HG02938 (cell line): ENCODE results near the gene C16orf89.
"Not testable (repeated sequence)": the region's sequence is repeated elsewhere in the genome, so short reads cannot be mapped to it uniquely, and the experiment has no call there.

Experiments used
- ATAC-seq: cut with Tn5 transposase; IDR thresholded peaks from one replicate; pipeline ENCODE4 v1.9.1; 2021; ENCODE audit warnings: mild to moderate bottlenecking, moderate library complexity; ENCODE audit not compliant: unreplicated experiment

Gene C16orf89

GRCh38 chr16:5062051-5062450, 3.7 kb downstream of the C16orf89 start:
- ATAC-seq: no peak

DNA sequence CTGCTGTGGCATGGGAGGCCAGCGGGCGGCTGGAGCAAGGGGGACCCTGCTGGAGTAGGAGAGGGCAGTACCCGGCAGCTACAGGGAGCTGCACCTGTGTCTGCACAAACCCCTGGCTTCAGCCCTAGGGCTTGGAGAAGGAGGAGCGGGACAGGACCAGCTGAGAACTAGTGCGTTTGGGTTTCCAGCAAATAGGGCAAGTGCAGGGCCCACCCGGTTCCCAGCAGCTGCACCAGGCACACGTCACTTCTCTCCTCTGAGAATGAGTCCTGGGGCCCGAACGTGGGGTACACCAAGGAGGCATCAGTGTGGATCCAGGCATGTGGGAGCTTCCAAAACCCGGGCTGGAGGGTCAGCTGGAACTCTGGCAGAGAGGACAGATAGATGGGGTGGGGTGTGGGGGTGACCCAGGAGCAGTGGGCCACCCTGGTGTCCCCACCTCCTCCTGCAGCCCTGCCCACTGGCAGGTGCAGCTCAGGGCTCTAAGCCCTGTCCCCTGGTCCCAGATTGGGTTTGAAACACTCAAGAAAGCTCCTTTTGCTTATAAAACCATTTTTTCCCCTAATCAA, 5.6 kb downstream of the C16orf89 start:
- no peak for ATAC-seq

- no peak for ATAC-seq
Measured at GRCh38 chr16:5059386-5060072, 6.2 kb downstream of the C16orf89 start.

DNA sequence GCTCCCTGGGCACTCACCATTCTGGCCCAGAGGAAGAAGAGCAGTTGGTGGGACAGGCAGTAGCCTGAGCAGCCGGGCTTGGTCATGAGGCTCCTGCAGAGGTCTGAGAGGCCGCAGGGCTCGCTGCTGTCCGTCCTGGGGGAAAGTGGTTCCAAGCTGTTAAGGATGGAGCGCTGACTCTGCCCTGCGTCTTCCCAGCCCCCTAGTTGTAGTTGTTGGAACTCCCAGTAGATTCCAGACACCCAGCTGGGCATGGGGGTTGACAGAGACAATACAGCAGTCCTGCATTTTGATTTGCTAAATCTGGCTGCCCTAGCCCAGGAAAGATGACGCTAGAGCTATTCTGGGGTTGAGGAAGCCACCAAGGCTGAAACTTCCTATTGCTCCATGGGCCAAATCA, 7.3 kb downstream of the C16orf89 start:
- no peak for ATAC-seq

GRCh38 chr16:5056352-5056751, 9.4 kb downstream of the C16orf89 start:
- no peak for ATAC-seq

DNA sequence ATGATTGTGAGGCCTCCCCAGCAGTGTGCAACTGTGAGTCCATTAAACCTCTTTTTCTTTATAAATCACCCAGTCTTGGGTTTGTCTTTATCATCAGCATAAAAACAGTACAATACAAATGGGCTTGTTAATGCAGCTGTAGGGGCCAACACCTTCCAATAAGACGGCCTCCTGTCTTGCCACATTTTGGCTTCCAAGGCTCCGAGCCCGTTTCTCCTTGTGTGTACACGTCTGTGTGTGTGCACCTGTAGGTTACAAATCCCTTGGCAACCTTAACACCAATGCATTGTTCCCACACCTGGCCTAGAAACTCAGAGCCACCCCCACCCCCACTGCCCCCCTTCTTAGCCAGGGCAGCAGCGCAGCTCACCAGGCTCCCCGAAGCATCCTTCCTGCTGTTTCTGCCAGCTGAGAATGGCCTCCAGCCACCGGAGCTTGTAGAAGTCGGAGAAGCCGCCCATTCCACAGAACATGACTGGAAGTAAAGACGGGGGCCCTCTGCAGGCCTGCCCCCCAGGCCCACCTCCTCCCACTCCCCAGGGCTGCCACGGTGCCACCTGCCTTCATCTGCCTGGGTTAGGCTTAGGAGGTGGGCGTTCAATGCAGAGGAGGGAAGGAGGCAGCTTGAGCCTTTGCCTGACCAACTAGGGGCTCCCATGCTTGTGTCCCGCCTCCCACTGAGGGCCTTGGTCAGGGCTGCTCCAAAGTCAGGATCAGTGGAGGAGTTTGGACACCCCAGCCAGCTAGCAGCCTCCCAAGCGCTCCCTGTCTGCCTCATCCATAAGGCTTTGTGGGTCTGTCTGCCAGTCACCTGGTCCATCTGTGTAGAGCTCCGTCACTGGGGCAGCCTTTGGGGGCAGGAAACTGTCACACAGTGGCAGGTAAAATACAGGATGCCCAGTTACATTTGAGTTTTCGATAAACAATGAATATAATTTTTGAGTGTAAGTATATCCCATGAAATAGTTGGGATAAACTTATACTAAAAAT, 10.6 kb downstream of the C16orf89 start:
- ATAC-seq: no peak

GRCh38 chr16:5046914-5047313, 18.8 kb downstream of the C16orf89 start:
- ATAC-seq: no peak

DNA sequence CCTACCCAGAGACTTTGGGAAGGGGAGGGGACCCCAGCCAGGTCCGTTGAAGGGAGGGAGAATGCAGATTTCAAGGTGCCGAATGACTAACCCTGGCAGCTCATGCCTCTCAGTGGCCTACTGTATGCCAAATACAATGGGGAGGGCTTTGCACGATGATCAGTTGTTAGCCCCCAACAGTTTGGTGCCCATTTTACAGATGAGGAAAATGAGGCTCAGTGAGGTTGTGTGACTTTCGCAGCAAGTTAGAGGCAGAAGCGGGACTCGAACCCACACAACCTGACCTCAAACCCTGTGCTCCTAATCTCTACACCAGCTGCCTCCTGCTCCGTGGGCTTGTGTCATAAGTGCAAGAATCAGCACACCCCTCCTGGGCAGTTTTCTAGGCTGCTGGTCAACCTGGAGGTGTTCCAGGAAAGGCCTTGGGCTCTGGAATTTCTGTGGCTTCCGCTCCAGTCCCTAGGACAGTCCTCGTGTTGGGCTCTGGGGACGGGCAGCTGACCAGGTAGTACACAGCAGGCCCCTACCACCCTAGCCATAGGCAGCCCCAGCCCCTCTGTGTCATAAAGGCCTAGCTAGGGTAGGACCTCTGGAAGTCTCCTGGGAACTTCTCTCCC, 20.1 kb downstream of the C16orf89 start:
- ATAC-seq: no peak

- not testable (repeated sequence) for ATAC-seq
Measured at GRCh38 chr16:5044581-5044980, 21.2 kb downstream of the C16orf89 start.

- ATAC-seq: no peak
Measured at GRCh38 chr16:5044011-5044540, 21.7 kb downstream of the C16orf89 start.

DNA sequence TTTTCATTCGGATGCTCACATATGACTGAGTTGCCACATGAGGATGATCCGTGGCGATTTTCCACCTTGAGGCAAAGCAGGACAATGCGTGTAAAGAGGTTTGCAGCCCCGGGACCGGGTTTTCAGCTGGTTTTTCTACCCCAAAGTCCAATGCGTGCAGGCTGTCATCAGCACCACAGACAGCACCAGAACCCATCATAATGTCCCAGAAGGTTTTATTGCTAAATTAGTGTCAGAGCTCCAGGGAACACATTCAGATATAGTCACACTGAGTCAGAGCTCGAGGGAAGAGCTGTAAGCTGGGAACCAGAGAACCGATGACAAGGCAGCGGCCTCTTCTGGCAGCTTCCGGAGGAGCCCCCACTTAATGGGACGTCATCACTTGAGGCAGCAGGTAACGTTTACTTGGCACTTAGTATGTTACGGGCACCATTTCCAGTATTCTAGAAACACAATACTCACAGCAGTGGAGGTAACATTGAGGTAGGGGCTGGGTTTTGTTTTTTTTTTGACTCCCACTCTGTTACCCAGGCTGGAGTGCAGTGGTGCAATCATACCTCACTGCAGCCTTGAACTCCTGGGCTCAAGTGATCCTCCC, 23.1 kb downstream of the C16orf89 start:
- ATAC-seq: no peak

DNA sequence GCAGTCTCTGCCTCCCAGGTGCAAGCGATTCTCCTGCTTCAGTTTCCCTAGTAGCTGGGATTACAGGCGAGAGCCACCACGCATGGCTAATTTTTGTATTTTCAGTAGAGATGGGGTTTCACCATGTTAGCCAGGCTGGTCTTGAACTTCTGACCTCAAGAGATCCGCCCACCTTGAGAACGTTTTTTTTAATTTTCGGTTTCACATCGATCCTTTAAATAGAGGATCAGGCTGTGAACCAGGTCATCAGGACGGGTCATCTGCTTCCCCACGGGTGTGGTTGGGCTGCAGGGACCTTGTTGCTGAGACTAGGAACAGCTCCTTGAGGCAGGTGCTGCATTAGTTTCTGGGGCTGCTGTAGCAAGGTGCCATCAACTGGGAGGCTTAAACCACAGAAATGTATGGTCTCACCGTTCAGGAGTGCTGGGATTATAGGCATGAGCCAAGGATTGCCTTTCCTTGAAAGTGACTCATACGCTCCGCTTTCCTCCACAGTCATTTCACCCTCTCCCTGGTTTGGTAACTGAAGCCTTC, 24.1 kb downstream of the C16orf89 start:
- ATAC-seq: peak; percentile 82

GRCh38 chr16:5040451-5040850, 25.3 kb downstream of the C16orf89 start:
- no peak for ATAC-seq

GRCh38 chr16:5036228-5037156, 29.3 kb downstream of the C16orf89 start:
- ATAC-seq: no peak

DNA sequence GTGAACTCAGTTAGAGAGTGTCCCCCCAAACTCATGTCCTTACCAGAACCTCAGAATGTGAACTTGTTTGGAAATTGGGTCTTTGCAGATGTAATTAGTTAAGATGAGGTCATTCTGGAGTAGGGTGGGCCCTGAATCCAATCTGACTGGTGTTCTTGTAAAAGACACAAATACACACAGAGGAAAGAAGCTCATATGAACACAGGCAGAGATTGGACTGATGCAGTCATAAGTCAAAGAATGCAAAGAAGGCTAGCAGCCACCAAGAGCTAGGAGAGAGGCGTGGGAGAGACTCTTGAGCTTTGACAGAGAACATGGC, 29.9 kb downstream of the C16orf89 start:
- no peak for ATAC-seq

DNA sequence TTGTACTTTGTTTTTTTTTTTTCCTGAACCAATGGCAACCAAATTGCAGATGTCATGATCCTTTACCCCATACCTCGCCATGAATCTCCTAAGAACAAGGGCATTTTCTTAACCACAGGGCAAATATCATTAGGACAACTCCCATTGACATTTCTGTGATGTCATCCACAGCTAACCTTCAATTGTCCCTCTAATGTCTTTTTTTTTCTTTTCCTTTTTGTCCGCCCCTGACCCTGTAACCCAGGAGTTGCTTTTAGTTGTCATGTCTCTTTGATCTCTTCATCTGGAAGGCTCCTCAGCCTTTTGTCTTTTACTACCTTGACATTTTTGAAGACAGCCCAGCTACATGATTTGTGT, 31.6 kb downstream of the C16orf89 start:
- ATAC-seq: no peak

DNA sequence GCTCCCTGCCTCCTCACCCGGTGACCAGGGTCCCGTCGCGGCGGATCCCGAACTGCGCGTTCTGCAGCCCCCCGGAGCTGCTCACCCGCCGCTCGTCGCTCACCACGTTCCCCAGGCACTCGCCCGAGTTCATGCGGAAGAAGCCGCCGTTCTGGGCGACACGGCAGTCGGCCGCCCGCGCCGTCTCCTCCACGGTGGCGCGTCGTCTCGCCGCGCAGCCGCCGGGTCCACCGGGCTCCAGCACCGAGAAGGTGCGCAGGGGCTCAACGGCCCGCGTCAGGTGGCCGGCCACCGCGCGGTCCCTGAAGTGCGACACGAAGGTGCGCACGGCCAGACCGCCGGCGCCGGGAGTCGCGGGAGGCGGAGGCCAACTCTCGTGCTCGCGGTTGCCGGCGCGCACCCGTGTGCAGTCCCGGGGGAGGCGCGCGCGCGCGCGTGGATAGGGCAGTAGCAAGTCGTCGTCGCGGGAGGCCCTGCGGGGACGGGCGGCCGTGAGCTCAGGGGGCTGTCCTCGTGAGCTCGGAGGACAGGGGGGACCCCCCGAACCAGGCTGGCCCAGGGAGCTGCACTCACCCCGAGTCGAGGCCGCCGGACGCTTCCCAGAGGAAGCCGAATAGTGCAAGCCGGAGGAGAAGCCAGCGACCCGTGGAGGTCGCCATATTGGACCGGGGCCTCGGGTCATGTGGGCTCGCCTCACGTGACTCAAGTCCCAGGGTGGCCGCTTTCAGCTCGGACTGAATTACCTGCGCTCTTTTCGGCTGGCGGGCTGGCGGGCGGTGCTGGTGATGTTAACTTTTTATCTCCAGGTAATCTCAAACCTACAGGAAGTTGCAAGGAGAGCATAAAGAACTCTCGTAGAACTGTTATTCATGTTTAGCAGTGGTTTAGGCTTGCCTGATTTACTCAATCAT, 32.2 kb downstream of the C16orf89 start, which contains the start of gene NAGPA:
Gene NAGPA, minus strand, starts transcription at position 680 of the 911 bp plus-strand sequence. Its CDS starts 21 bp downstream, at position 659.
- peak; percentile 86 for ATAC-seq

- no peak for ATAC-seq
Measured at GRCh38 chr16:5032748-5033167, 33.0 kb downstream of the C16orf89 start.
